Fibroblast of the aortic adventitia (primary cell): ENCODE data around the gene HSPBAP1. TPM values are rescaled to one million over a fixed set of nuclear protein-coding genes. Genes with fewer than 3 reads are reported as not detected.
"Not testable (repeated sequence)": the region's sequence is repeated elsewhere in the genome, so short reads cannot be mapped to it uniquely, and the experiment has no call there.

Experiments
- DNase-seq: peaks from one replicate; pipeline ENCODE4 v3.0.0-alpha.2; 2010; ENCODE audit warnings: low read depth
- H3K4me3 ChIP-seq: 2 replicates; pipeline ENCODE4 v1.5.1; 2011; ENCODE audit warnings: low read depth, mild to moderate bottlenecking, control low read depth, low read length, moderate library complexity
- CTCF ChIP-seq: IDR thresholded peaks from 2 replicates; pipeline ENCODE4 v1.5.1; 2011; ENCODE audit warnings: mild to moderate bottlenecking, low read length, control low read depth, inconsistent platforms; ENCODE audit not compliant: insufficient read depth
- total RNA-seq: library from RNA; depleted of rRNA; stranded (reverse); fragments of >200 nt; gene quantifications from 2 replicates; pipeline ENCODE4 v1.2.3, GENCODE V29; 2012; ENCODE audit warnings: low replicate concordance

Gene HSPBAP1
- total RNA-seq, 1 donor, result 9.6 TPM

GRCh38 chr3:122758877-122759560 lies 34.6 kb downstream of the HSPBAP1 start:
- TF ChIP-seq CTCF, result no peak
- no peak overlapping the region for H3K4me3 ChIP-seq
- DNase-seq, result no peak

- no peak for TF ChIP-seq CTCF
- DNase-seq, result peak; percentile 5
These were observed 38.1 kb downstream of the HSPBAP1 start for GRCh38 chr3:122755491-122755890.

GRCh38 chr3:122754929-122755328 lies 38.7 kb downstream of the HSPBAP1 start:
- H3K4me3 ChIP-seq, result no peak overlapping the region
- TF ChIP-seq CTCF, result peak; percentile 78
- DNase-seq, result peak; percentile 52

More at GRCh38 chr3:122755491-122755890, 38.1 kb downstream of the HSPBAP1 start:
- H3K4me3 ChIP-seq, result no peak overlapping the region

GRCh38 chr3:122748347-122748746 lies 45.3 kb downstream of the HSPBAP1 start:
- DNase-seq, result no peak
- H3K4me3 ChIP-seq, result no peak overlapping the region
- TF ChIP-seq CTCF, result no peak

GRCh38 chr3:122747295-122747694 lies 46.3 kb downstream of the HSPBAP1 start:
- not testable (repeated sequence) for H3K4me3 ChIP-seq, DNase-seq

GRCh38 chr3:122745369-122746021 lies 48.1 kb downstream of the HSPBAP1 start:
- TF ChIP-seq CTCF, result no peak
- DNase-seq, result peak; percentile 65

GRCh38 chr3:122743581-122744120 lies 50.0 kb downstream of the HSPBAP1 start:
- no peak overlapping the region for H3K4me3 ChIP-seq
- DNase-seq, result no peak

More at GRCh38 chr3:122745369-122746021, 48.1 kb downstream of the HSPBAP1 start:
- no peak overlapping the region for H3K4me3 ChIP-seq

More at GRCh38 chr3:122743581-122744120, 50.0 kb downstream of the HSPBAP1 start:
- TF ChIP-seq CTCF, result no peak
